Ishikawa (cell line): ENCODE measurements around the gene M1AP.

Experiments used
- CEBPB ChIP-seq: IDR thresholded peaks from 2 replicates; pipeline ENCODE4 v1.6.1; 2012
- CREB1 ChIP-seq: IDR thresholded peaks from 2 replicates; pipeline ENCODE4 v1.6.1; 2012; ENCODE audit warnings: low read depth
- EGR1 ChIP-seq: IDR thresholded peaks from 2 replicates; pipeline ENCODE4 v1.6.1; 2012
- EP300 ChIP-seq: IDR thresholded peaks from 2 replicates; pipeline ENCODE4 v1.6.1; 2012; ENCODE audit warnings: borderline replicate concordance
- FOXM1 ChIP-seq: IDR thresholded peaks from 2 replicates; pipeline ENCODE4 v1.6.1; 2012; ENCODE audit warnings: low read depth, borderline replicate concordance
- MAX ChIP-seq: IDR thresholded peaks from 2 replicates; pipeline ENCODE4 v1.6.1; 2012
- NFIC ChIP-seq: IDR thresholded peaks from 2 replicates; pipeline ENCODE4 v1.6.1; 2012
- RAD21 ChIP-seq: IDR thresholded peaks from 2 replicates; pipeline ENCODE4 v1.6.1; 2012; ENCODE audit warnings: low read depth
- REST ChIP-seq: IDR thresholded peaks from 2 replicates; pipeline ENCODE4 v1.6.1; 2012; ENCODE audit warnings: low read depth, mild to moderate bottlenecking
- TAF1 ChIP-seq: IDR thresholded peaks from 2 replicates; pipeline ENCODE4 v1.6.1; 2012; ENCODE audit warnings: low read depth, mild to moderate bottlenecking
- TCF12 ChIP-seq: IDR thresholded peaks from 2 replicates; pipeline ENCODE4 v1.6.1; 2012; ENCODE audit warnings: low read depth
- TEAD4 ChIP-seq: IDR thresholded peaks from 2 replicates; pipeline ENCODE4 v1.6.1; 2012
- YY1 ChIP-seq: IDR thresholded peaks from 2 replicates; pipeline ENCODE4 v1.6.1; 2012; ENCODE audit warnings: low read depth
- ZBTB7A ChIP-seq: IDR thresholded peaks from 2 replicates; pipeline ENCODE4 v1.6.1; 2012; ENCODE audit warnings: low read depth
- TF ChIP-seq, protein P1 (sequence below): IDR thresholded peaks from 2 replicates; pipeline ENCODE4 v1.6.1; 2012

The M1AP gene

DNA sequence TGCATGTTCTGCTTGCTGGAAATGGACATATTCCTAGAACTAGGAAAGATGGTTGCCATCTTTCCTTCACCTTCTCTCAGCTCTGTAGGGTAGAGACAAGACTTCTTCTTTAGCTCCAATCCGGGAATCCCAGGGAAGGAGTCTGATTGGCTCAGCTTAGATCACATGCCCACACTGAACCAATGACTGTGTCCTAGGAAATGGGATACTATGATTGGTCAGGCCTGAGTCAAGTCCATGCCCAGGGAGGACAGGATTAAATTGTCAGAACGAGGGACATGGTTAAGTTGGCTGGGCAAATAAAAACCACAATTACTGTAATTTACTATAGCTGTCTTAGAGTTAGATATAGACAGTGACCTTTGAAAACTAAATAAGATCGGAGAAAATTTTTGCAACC is 37.3 kb upstream of the M1AP start:
- TF ChIP-seq, protein P1, sequence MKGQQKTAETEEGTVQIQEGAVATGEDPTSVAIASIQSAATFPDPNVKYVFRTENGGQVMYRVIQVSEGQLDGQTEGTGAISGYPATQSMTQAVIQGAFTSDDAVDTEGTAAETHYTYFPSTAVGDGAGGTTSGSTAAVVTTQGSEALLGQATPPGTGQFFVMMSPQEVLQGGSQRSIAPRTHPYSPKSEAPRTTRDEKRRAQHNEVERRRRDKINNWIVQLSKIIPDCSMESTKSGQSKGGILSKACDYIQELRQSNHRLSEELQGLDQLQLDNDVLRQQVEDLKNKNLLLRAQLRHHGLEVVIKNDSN: peak; percentile 80
- TF ChIP-seq FOXM1 (no peak), MAX (no peak)

DNA sequence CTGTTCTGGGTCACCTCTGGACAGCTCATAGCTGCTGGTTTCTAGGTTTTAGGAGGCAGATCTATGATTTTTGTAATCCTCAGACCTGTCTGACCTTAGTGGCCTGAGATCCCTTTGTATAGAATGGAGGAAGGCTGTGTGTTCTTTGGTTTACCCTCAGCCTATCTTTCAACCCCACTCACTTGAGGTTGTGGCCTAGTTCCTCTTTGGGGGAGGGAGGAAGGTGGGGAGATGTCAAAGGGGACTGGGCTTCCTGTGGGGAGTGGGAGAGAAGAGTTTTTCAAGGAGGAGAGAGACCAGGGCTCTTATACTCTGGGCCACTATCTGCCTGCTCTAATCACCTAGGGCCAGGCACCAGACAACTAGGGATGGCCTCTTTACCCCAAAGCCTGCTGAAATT is 34.4 kb upstream of the M1AP start:
- no peak for TF ChIP-seq TEAD4
- TF ChIP-seq CEBPB: no peak
- no peak for TF ChIP-seq CREB1
- TF ChIP-seq EP300: no peak
- no peak for TF ChIP-seq TCF12
- TF ChIP-seq ZBTB7A: no peak
- TF ChIP-seq RAD21: no peak
- TF ChIP-seq MAX: no peak

DNA sequence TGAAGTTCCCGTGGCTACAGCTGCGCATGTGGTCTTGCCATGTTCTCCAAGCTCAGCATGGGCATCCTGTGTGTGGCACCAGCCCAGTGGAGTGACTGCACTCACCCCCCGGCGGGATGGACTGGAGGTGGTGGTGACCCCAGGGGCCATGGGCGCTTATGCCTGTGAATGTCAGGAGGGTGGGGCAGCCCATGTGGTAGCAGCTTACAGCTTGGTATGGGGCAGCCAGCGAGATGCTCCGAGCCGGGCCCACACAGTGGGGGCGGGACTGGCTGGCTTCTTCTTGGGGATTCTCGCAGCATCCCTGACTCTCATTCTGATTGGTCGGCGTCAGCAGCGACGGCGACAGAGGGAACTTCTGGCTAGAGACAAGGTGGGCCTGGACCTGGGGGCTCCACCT is 31.5 kb upstream of the M1AP start:
- no peak for TF ChIP-seq ZBTB7A
- no peak for TF ChIP-seq EP300
- TF ChIP-seq, protein P1: no peak
- no peak for TF ChIP-seq TAF1
- no peak for TF ChIP-seq NFIC
- TF ChIP-seq REST: no peak
- no peak for TF ChIP-seq EGR1
- TF ChIP-seq CREB1: no peak
- TF ChIP-seq YY1: no peak

- TF ChIP-seq TCF12 (no peak), YY1 (no peak), EP300 (no peak), RAD21 (no peak), TAF1 (no peak), TEAD4 (no peak), NFIC (no peak), FOXM1 (no peak), REST (no peak), EGR1 (no peak), ZBTB7A (no peak), CEBPB (no peak)
- TF ChIP-seq, protein P1: no peak
These were observed 28.2 kb upstream of the M1AP start for GRCh38 chr2:74676331-74676730.

DNA sequence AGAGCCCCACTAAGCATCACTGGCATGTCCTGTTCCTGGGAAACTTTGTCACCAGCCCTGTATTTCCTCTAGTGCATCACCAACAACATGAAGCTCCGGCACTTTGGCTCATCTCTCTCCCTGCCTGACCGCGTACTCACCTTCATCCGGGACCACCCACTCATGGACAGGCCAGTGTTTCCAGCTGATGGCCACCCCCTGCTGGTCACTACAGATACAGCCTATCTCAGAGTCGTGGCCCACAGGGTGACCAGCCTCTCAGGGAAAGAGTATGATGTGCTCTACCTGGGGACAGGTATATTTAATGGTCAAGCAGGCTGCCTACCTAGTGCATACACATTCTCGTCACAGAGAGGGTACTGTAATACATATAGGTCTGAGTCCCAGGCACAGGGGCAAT is 27.0 kb upstream of the M1AP start:
- no peak for TF ChIP-seq TAF1
- TF ChIP-seq, protein P1: no peak
- TF ChIP-seq CREB1: no peak
- TF ChIP-seq EP300: no peak
- peak; percentile 32; the same call in 1 of the 2 replicates for TF ChIP-seq RAD21
- TF ChIP-seq TCF12: no peak
- TF ChIP-seq TEAD4: no peak
- no peak for TF ChIP-seq FOXM1
- TF ChIP-seq CEBPB: no peak

DNA sequence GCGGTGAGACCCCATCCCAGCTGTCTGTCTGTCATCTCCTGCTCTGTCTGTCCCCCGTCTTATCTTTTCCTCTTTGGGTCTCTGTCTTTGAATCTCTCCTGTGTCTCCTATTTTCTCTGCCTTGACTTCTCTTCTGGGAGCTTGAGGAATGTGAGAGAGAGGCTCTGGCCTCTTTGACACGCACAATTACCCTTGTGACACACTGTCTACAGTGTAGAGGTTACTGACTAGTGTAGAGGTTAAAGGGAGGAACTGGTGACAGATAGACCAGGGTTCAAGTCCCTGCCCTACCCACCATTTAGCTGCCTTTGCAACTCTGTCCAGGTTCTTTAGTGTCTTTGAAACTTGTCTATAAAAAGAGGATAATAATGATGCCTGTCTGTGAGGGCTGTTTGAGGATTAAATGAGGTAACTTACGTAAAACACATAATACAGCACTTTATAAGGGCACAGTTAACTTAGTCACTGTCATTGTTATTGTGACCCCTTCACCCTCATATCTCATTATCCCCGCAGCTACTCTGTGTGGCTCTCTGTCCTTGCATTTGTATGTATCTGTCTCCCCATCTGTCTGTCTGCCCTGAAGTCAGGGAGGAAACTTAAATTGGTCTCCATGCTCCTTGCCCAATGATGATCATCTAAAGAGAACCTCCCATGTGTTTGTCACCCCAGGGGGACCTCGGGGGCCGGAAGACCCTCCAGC is 25.8 kb upstream of the M1AP start:
- TF ChIP-seq ZBTB7A: no peak
- TF ChIP-seq CREB1: no peak
- no peak for TF ChIP-seq REST
- no peak for TF ChIP-seq TAF1
- no peak for TF ChIP-seq TCF12
- TF ChIP-seq EGR1: no peak
- TF ChIP-seq MAX: no peak
- no peak for TF ChIP-seq FOXM1
- TF ChIP-seq NFIC: no peak
- TF ChIP-seq, protein P1: no peak
- no peak for TF ChIP-seq TEAD4
- TF ChIP-seq YY1: no peak
- no peak for TF ChIP-seq EP300
- no peak for TF ChIP-seq CEBPB
